HG03175 (cell line): ENCODE results near the gene FOSL1.

Source experiments
- ATAC-seq: cut with Tn5 transposase; IDR thresholded peaks from one replicate; pipeline ENCODE4 v1.9.1; 2021; ENCODE audit warnings: mild to moderate bottlenecking, moderate library complexity; ENCODE audit not compliant: unreplicated experiment

Gene FOSL1

DNA sequence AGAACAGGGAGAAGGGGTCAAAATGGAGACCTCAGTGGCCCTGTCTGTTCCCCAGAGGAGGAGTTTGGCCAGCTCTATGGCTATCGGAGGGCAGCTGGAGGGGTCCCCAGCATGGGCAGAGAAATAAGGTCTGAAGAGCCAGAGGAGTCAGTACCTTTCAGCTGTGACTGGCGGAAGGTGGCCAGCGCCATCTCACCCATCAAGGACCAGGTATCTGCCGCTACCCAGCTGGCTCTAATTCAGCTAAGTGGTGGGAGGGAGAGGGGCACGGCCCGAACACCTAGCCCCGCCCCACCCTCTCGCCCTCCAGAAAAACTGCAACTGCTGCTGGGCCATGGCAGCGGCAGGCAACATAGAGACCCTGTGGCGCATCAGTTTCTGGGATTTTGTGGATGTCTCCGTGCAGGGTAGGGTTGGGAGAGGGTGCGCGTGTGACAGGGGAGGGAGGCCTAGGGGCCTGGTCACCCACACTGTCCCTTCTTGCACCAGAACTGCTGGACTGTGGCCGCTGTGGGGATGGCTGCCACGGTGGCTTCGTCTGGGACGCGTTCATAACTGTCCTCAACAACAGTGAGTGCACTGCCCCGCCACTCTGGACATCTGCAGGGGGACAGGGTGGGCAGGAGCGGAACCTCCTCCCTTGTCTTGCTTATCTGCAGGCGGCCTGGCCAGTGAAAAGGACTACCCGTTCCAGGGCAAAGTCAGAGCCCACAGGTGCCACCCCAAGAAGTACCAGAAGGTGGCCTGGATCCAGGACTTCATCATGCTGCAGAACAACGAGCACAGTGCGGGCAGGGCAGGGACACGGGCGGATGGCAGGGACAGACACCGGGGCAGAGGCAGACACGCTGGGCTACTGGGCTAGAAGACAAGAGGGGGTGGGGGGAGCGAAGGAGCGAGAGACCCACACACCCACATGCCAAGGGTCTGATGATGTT is 17.8 kb downstream of the FOSL1 start:
- no peak for ATAC-seq

DNA sequence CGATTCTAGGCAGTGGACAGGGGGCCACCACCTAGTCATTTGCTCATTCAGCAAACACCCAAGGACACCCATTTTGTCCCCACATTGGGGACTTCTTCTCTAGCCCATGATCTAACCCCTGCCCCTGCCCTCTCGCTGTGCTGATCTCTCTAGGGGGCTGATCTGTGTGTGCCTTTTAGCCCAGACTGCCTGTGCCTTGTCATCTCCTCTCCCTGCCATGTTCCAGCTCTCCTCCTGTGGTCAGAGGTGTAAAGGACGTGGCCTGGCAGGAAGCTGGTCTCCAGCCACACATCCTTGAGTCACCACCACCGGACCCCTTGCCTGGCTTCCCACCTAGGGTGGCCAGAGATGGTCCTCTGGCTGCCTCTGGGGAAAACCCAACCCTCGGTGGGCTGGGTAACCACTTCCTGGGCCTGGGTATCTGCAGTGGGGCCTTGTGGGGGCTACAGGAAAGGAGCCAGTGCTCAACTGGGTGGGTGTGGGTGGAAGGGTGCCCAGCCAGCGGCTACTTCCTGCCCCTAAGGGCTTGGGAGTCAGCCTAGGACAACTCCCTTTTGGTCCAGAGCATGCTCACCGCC is 19.3 kb downstream of the FOSL1 start:
- no peak for ATAC-seq

DNA sequence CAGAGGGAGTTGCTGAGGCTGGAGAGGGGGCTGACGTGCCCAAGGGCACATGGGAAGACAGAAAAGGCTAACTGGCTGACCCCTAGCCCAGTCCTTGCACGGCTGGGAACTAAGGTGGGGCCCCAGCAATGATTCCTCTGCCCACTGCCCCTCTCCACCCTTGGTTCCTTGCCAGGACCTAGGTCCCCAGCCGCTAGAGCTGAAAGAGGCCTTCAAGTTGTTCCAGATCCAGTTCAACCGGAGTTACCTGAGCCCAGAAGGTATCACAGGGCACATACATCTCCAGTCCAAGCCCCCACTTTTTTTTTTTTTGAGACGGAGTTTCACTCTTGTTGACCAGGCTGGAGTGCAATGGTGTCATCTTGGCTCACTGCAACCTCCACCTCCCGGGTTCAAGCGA is 20.2 kb downstream of the FOSL1 start:
- ATAC-seq: no peak

DNA sequence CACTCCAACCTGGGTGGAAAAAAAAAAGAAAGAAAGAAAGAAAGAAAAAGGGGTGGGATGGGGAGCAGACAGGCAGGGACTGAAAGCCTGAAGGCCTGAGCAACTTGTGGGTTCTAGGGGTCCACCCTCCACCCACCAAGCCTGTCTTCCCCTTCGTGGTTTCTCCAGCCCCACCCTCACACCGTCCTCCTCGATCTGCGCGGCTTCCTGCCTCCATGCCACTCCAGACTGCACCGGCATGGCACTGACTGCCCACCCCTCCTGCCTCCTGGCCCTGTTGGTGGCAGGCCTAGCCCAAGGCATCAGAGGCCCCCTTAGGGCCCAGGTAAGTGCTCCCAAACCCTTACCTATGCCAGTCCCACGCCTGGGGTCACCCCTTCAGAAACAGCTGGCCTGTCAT is 20.6 kb downstream of the FOSL1 start, which contains the start of gene CTSW:
TSS of gene CTSW (plus strand) at position 221 of the 400 bp plus-strand sequence. CDS start at position 239, 18 bp downstream.
- ATAC-seq: no peak

DNA sequence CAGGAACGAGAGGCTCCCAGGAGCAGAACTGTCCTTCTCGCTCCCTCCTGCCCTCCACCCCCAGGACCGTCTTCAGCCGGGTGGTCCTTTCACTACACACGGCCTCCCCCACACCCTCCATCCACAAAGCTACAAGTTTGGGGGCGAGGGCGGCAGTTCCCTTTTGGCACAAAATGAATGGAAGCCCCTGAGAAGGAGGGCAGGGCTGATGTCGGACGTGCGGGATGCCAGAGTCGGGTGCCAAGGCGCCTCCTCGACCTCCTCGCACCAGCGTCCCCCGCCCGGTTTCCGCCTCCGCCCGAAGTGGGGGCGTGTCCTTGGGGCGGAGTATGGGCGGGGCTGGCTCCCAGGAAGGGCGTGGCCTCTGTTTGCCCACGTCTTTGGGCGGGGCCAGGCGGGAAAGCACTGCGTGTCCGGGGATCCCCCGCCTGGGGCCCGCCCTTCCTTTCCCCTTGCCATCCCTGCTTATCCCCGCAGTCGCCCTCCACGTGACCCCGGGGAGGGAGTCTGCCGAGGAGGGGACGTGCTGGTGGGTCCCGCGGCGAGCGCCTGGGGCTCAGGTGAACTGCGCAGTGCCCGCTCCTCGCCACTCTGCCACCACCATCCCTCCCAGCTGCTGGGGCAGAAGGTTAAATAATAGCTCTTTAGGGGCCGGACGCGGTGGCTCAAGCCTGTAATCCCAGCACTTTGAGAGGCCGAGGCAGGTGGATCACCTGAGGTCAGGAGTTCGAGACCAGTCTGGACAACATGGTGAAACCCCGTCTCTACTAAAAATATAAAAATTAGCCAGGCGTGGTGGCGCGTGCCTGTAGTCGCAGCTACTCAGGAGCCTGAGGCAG is 26.7 kb downstream of the FOSL1 start:
- peak; percentile 82 for ATAC-seq

DNA sequence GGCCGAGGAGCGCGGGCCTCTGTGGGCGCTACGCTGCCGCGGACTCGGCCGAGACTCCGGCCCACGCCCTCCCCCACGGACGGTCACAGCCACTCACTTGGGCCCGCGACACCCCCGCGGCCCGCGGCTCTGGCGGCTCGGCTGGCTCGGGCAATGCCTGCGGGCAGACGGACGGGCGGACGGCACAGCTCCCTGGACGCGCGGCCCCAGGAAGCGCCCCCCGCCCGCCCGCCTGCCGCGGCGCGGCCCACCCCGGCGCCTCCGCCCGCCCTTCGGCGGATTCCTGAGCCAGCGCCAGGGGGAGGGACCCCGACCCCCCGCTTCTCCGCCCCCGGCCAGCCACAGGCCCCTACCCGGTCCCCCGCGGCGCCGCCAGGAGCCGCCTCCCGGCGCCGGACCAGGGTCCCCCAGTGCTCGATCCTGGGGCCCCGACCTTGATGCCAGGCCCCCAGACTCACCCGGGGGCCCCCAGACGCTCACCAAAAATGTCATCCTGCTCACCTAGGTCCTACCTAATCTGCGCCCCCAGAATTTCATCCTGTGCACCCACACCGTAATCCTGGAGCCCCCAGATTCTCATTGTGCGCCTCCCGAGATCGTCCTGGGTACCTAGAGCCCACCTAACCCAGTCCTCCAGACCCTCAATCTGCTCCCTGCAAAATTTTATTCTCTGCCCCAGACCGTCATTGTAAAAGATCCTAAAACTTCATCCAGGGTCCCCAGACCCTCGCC is 27.4 kb downstream of the FOSL1 start, which contains the start of gene EFEMP2:
TSS of gene EFEMP2 (minus strand) at position 215 of the 732 bp plus-strand sequence. CDS start 446 bp downstream, outside the sequence.
- no peak for ATAC-seq

DNA sequence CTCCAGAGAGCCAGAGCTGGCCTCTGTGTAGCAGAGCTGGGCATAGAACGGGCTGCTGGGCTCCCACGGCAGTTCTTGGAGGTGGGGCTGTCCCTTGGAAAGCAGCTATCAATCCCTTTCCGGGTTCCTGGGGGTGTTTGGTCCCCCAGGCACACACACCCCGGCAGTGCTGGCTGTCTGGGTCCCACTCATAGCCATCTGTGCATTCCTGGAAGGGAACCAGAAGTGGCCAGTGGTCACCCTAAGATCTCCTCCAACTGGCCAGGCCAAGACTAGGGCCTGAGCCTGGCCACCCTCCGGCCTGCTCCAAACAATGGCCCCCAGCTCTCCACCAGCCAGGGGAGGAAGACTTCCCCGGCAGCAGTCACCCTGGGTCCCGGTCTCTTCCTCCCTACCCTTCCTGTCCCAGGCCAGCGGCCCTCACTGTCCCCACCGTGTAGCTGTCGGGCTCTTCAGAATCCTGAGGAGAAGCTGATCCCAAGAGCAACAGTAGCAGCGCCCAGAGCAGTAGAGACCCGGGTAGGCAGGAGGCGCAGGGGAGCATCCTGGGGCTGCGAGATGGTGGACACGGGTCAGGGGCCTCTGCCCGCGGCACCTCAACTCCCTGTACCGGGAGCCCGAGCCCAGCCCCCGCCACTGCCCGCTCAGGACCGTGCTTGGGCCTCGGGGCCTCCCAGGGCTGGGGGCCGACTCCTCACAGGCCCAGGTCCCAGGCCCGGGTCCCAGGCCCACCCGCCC is 28.2 kb downstream of the FOSL1 start:
- no peak for ATAC-seq

DNA sequence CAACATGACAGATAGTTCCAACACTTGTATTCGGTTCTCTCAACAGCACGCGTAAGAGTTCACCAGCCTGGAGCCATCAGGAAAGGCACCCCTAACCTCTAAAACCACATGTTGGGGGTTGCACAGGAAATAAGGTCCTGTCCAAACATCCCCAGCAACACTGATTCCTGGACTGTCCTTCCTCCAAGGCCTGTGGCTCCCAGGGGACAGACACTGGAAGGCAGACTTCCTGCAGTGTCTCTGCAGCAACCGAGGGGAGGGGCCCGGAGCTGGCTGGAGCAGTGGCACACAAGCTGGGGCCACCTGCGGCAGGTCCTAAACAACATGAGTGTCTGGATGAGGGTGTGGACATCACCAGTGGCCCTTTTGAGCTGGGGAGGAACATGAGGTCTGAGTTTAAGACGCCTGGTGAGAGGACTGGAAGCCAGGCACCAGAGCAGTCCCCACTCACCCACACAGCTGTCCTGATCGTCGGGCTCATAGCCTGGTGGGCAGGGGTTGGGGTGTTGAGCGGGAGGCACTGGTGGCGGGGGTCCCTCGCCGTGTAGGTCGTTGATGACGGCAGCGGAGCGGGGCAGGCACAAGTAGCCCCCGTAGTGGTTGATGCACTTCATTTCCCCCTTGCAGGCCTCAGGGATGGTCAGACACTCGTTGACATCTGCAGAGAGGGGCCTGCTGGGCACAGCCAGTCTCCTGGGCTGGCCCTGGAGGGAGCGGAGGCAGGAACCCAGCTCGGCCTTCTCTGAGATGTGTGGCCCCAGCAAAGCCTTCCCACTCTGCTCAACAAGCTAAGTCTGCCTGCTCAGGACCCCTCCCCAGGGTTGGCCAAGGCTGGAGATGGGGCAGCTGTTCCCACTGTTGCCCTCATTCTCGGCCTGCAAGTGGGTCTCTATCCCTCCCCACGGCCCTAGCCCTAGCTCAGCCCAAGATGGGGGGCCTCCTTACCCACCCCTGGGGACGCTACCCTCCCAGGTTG is 29.2 kb downstream of the FOSL1 start:
- no peak for ATAC-seq

DNA sequence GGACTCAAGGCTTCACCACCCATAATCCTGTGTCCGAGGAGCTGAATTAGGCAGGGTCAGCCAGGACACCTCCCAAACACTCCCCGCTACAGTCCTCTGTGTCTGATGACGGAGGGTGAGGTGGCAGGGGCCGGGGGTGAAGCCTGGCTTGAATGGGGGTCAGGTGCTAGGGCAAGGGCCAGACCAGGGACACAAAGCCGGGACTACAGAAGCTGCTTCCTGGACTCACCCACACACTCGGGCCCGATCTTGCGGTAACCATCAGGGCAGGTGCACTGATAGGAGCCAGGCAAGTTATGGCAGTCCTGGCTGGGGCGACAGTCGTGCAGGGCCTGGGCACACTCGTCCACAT is 29.9 kb downstream of the FOSL1 start:
- no peak for ATAC-seq

DNA sequence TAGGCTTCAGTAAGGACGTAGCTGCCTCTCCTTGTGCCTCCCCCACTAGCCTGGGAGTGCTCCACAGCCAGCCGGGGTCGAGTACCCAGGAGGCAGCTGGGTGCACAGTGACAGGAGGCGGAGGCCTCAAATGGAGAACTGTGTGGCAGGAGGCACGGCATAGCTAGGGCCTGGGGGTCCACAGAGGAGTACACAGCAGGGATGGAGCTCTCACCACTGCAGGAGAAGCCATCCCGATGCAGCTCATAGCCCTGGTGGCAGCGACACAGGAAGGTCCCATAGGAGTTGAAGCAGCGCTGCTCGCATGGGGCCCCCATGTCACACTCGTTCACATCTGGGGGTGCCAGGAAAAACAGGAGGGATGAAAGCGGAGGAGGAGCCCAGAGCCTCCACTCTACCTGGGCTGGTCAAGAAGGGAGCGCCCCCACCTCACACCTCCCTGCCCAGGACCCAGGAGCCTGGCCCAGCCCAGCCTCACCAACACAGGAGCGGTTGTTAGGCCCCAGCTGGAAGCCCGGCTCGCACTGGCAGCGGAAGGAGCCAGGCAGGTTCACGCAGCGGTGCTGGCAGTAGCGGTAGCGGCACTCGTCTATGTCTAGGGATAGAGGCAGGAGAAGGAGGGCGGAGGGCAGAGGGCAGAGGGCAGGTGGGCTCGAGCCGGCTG is 30.4 kb downstream of the FOSL1 start:
- no peak for ATAC-seq

DNA sequence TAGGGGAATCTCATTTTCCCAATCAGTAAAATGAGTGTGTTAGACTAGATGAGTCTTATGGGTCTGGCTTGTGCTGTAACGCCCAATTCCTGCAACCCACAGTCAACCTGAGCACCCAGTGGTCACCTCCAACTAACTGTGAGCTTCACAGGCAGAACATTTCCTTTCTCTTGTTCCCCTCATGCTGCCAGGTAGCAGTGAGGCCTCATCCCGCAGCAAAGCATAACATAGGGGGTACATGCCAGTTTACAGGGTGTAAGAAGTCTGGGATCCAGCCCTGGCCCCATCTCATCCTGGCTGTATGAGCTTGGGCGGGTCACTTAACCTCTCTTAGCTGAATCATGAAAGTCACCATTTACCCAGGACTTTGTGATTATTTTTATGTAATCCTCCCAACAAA is 31.3 kb downstream of the FOSL1 start:
- no peak for ATAC-seq

DNA sequence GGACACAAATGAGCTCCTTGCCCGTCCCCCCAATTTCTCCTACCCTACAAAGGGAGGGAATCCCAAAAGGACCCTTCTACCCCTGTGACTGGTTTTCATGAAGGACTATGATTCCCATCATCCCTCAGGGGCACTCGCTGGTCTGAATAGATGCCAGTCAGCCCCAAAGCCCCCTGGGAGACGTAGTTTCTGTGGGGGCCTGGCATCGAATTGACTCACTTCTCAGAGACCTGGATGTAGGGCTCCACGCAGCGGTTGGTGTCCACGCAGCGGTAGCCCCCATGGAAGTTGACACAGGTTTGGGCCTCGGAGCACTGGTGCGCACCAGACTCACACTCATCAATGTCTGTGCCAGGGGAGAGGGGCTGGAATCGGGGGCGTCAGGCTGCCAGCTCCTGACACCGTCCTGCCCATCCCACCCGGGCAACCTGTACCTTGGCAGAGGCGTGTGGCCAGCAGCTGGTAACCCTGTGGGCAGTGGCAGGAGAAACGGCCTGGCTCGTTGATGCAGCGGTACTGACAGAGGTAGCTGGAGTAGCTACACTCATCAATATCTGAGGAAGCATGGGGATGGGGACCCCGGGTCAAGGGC is 32.0 kb downstream of the FOSL1 start:
- ATAC-seq: no peak

DNA sequence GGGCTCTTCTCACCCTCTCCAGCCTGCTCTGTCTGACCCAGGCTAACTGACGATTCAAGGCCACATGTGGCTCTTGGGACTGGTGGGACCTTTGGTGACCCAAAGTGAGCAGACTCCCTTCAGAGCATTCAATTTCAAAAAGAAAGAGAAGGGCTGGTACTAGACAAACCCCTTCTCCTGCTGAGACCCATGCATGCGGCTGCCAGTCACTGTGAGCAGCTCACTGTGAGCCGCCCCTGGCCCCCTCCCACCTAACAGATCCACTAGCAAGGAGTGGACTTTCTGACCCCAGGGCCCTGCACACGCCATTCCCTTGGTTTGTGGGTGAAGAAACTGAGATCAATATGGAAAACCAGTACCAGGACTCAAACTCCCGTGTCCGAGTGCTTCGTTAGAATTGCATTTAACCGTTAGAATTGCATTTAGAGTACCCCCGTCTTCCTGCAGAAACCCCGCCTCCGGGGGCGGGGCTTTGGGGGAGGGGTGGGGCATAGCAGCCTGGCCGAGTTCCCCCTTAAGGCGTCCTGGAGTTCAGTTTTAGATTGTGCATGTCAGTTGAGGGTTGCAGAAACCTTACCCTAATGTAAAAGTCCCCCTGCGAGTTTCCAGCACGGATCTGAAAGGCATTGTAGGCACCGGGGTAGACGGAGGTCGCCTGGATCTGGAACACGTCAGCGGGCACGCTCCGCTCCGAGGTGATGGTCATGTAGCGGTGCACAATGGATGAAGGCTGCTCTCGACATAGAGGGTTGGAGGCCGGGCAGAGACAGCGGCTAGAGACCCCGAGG is 32.7 kb downstream of the FOSL1 start:
- ATAC-seq: no peak

DNA sequence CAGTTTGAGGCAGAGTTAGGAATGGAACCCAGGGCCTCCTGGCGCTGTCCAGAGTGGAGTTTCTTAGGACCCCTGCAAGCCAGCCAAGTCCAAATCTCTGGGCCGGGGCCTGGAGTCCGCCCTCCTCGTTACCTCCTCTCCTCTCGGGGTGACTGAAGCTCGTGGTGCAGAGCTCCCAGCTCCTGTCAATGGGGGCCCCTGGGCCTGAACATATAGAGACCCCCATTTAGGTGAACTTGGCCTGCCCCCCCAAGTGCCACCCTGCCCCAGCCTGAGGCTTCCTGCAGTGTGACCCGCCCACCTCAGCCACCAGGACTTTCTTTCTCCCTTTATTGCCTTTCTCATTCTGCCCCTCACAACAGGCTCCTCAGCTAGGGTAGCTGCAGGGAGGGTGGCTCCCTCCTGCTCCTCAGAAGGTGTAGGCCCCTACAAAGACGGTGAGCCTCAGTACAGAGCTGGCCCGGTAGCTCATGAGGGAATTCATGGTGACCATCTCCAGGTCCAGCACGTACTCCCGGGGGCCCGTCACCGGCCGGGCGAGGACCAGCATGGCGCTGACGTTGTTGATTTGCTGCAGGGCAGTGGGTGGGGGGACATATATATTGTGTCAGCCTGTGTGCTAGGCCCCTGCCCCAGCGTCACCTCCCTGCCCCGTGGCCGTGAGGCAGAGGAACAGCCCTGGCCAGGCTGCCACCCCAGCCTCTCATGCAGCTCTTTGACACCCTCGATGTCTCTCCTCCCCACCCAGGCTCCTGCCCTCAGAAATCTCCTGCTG is 33.5 kb downstream of the FOSL1 start:
- no peak for ATAC-seq

DNA sequence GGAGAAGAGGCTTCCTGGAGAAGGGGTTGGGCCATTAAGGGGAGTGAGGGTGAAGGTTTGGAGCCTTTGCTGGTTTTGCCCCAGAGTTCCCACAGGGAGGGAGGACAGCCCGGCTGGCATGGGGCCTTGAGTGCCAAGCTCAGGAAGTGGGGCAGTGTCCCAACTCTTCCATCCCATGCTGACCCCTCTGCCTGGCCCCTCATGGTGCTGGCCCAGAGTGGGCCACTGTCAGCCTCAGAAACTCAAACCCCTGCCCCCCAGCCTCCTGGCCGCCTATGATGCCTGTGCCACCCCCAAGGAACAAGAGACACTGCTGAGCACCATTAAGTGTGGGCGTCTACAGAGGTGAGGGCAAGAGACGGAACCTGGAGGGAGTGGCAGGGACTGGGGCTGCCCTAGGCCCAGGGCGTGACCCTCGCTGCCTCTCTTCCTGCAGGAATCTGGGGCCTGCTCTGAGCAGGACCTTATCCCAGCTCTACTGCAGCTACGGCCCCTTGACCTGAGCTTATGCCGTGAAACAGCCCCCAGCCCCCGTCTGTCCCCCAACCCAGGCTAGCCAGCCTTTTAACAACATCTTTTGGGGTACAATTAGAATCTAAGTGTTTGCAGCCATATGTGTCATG is 34.5 kb downstream of the FOSL1 start:
- no peak for ATAC-seq
